Activated CD4-positive, alpha-beta T cell treated with anti-CD3 and anti-CD28 coated beads, Interleukin-10, Interleukin-2, amounts not matched to agents 100 ng/mL and 50 ng/mL, durations not matched to agents 16 hours and 8 hours (primary cell): ENCODE measurements around the gene DYNLT5.
A peak's percentile ranks its signal among the peaks of the same experiment; 100 is the strongest.
"Not testable (repeated sequence)": the region's sequence is repeated elsewhere in the genome, so short reads cannot be mapped to it uniquely, and the experiment has no call there.

Experiments
- DNase-seq: peaks from one replicate; pipeline ENCODE4 v3.0.0-alpha.2; 2020

Gene DYNLT5

DNA sequence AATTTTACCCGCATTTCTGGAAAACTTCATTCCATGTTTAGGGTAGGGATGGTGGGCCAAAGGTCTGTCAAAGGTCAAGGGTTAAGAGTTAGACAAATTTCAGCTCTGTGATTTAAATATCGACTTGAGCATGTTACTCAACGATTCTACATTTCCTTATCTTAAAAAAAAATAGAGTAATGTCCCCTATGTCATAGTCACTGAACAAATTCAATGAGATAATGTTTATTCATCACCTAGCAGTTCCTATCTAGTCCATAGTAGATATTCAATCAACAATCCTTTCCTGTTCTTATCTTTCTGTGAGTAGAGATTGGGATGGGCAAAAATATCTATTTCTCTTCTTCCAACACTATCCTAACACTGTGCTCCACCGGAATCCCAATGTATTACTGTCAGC, 1.1 kb upstream of the DYNLT5 start:
- no peak for DNase-seq

DNA sequence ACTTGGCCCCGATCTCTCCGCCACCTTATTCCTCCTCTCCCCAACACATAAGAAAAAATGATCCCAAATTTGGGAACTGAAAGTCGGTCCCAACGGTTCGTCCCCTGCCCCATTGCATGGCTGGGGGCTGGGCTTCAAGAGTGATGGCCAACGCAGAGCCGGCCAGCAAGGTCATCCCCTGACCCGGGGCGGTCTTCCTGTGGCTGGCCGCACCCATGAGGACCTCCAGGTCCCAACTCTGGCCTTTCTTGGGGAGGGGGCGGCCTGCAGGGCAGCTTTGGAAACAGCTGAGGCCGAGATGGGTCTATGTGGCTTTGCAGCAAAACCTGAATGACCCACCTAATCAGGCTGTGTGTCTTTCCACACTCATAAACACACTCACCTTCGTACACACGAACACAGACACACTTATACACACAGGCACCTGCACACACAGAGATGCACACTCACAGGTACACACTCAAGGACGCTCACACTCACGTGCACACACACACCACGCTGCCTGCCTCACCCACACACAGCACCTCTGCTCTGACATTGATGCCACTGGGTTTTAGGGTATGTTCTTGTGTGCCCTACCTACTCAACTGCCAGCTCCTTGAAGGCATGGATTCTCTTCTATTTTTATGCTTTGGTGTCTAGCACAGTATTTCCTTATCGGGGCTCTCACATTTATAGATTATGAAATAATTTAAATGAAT, 562 bp downstream of the DYNLT5 start:
- no peak for DNase-seq

DNA sequence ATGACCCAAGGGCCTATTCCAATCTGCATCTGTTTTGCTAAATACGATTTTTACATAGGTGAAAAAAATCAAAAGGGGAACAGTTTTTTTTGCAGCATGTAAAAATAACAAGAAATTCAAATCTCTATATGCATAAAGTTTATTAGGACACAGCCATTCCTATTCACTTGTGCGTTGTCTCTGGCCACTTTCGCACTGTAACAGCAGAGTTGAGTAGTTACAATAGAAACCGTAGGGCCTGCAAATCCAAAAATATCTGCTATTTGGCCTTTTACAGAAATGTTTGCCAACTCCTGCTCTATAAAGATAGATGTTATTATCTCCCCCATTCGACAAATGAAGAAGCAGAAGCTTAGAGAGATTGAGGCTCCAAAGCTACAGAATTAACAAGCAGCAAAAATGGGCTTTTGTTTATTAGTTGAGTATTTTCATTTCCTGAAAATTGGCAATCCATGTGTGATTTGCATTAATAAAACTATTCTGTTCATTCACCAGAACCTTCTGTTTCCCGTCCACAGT, 5.5 kb downstream of the DYNLT5 start:
- no peak for DNase-seq

DNA sequence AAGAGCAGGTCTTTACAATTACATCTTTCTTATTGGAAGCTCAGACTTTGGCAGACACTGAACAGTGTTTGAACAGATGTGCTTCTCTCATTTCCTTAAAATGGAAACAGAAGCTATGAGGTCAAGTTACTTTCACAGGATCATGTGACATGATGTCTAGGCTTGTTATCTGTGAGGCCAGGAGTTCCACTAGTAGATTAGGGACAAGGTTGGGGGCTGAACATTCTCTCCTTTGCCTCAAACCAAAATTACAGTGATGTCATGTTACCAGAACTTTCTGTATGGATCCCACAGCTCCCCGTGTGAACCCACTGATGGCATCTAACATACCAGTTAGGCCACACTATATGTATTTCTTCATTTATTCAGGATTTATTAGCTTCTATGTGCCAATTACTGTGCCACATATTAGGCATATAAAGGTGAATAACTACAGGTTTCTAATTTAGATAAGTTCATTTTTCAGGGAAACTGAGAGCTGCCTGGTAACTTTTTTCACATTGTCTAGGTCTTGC, 6.0 kb downstream of the DYNLT5 start:
- DNase-seq = no peak

DNA sequence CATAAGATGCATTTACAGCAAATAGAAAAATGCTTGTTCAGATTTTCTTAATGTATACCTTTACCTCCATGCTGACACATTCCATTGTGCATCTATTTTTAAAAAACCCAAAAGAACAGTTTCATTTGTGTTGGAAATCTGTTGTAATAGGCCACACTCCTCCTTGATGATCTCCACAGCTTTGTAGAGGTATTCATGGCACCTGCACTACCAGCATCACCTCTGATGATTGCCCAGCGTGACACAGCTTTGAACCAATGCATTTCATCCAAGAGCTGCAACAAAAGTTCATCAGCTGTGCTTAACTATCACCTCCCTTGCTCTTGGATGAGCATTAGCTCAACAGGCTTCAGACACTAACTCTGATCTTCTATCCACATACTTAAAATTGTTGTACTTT, 8.2 kb downstream of the DYNLT5 start:
- no peak for DNase-seq

DNA sequence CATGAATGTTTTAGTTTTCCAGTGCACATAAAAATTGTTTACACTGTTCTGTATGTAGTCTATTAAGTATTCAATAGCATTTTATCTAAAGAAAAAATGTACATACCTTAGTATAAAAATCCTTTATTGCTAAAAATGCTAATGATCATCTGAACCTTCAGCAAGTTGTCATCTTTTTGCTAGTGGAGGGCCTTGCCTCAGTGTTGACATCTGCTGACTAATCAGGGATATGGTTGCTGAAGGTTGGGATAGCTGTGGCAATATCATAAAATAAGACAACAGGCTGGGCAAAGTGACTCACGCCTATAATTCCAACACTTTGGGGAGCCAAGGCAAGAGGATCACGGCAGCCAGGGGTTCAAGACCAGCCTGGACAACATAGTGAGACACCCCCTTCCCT, 9.0 kb downstream of the DYNLT5 start:
- DNase-seq = no peak

DNA sequence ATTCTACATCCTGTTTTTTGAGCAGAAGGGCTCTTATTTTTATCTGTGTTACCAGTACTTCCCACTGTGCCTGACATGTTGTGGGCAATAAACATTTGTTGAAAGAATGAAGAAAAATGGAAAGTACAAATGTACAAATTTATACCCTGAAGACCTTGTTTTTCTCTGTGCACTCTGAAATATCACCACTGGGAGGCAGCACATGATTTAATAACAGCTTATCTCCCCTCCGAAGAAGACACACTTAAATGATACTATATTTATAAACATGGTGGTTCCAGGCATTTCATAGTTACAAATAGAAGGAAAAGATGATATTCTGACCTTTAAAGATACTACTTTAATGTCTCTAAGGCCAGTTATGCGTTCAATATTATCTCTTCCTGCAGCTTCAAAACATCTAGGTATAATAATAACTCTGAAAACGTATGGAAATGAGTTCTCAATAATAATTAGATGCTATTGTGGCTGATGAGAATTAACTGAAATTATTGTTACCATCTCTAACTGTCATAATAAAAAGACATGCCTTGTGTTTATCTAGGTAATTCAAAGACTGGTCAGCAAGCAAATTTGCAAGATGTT, 12.8 kb downstream of the DYNLT5 start:
- peak; percentile 73 for DNase-seq

DNA sequence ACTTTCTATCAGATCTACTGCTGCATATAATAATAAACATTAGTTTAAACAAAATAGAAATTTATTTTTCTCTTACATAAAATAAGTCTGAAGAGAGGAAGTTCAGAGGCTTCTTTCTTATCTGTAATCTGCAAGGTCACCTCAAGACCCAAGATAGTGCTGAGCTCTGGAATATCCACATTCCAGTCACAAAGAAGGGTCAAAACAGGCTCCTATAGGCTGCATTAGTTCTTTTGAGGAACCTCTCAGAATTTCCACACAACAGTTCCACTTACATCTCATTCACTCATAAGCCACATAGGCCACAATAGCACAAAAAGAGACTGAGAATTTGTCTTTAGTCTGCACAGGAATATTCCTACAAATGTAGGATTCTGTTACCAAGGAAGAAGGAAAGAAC, 15.4 kb downstream of the DYNLT5 start:
- DNase-seq = no peak

DNA sequence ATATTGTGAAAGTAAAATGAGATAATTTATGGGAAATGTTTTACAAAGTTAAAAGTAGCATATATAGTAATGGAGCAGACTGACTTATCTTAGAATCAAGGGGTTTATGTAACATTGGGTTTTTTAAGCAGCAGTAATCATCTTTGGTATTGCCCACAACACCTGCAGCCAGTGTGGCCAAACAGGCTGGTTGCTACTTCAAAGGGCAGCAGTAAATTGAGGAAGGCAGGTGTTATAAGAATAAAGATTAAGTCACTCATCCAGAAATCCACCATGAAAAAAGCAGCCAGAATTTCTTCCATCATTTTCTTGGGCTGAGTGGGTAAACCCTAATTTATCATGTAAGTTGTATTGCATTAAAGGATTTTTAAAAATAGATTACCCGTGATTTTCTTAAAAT, 16.7 kb downstream of the DYNLT5 start:
- no peak for DNase-seq

DNA sequence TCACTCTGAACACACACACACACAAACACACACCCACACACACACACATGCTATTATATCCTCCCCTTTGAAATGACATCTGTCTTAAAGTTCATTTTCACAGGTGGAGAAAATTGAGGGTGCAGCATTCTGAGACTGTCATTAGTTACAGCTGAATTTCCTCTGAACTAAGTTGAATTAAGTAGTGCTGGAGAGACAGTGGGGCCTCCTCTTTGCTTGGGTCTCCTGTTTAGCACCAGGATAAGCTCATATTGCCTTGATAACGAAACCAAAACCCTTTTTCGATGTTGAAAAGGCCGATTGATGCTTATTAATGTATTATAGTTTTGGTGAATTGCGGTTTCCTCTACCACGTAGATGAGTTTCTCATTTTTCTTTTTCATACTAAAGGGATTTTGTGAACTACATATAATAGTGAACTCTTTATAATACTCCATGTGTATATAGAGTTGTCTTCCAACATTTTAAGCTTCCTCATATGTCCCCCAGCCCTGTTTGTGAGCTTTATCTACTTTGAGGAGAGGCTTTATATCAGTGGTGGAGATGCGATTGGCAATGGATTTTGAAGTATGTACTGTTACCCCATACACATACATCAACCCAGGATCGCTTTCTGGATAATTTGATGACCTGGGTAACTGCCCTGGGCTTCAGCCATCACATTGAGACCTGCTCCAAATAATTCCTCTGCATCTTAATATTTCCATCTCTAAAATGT, 17.4 kb downstream of the DYNLT5 start:
- peak; percentile 54 for DNase-seq

DNA sequence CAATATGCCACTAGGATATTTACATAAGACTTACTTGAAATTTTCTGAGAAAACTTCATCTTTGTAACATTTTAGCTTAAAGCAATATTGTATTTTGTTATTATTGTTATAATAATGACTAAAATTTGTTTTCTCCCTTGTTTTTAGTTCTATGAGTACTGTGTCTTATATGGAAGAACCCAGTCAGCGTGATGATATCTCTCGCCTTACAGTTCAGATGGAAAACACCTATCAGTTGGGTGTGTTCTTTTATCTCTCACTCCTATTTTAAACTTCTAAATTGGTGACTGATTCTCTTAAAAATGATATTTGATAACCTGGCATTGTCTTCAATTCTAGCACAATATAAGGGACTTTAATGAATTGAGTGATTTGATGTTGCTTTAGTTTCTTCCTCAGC, 18.0 kb downstream of the DYNLT5 start:
- DNase-seq = no peak

DNA sequence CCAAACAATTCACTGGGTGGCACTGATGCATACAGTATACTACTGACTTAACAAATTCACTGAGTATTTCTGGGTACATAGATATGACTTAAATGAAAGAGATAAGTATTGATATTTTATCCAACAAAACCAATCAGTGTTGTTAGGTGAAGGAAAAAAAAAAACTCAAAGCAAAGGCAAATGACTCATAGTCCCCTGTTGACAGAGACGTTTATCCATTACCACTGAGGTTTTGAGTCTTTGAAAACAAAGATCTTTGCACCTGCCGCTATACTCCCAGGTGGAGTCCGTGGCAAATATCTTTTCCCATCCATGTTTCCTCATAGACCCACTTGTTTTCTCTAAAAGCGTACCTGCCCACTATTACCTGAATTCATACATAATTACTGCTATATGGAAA, 18.4 kb downstream of the DYNLT5 start:
- no peak for DNase-seq

DNA sequence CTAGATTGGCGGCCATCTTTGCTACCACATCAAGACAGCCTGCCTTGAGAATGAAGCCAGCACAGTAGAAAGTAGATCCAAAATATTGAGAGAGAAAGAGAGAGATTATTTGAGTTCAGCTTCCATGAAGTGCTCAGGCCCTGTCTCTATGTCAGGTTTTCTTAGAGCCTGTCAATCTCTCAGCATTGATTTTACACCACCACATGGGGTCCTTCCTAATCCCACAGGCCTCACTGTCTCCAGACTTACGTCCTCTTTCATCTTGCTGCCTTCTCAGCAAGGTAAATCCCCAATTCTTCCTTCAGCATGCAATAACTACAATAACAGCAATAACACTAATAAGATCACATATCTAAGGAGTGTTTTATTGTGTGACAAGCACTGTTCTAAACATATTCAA, 21.0 kb downstream of the DYNLT5 start:
- DNase-seq = no peak

DNA sequence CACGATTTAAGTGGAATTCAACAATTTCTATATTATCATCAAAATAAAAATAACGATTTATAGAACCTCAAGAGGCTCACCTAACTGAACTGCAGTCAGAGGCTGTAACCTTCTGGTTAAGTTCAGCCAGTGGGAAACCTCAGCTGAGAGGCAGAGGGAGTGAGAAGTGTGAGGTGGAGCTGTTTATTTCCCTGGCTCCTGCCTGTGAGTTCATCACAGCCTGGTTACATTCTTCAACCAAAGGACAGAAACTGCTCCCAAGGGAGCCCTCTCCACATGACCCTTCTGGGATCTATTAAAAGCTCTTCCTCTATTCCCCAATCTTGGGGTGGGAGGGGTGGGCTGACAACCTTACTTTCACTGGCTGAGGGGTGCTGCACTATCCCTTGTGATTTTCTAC, 22.2 kb downstream of the DYNLT5 start:
- no peak for DNase-seq

DNA sequence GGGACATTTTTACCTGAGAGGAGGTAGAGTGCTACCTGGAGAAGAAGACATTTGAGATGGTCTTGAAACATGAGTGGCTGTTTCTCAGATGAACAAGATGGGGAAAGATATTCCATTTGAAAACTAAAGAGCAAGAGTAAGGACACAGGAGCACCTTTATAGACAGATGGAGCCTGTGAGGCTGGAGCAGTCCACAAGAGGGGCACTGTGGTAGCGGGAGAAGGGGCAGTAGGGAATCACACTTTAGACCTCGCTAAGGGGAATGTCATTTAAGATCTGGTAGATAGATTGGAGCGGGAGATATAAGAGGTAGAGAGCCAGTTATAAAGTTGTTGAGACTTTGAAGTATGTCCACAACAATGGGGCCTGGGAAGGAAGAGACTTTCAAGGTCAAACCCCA, 23.4 kb downstream of the DYNLT5 start:
- no peak for DNase-seq

DNA sequence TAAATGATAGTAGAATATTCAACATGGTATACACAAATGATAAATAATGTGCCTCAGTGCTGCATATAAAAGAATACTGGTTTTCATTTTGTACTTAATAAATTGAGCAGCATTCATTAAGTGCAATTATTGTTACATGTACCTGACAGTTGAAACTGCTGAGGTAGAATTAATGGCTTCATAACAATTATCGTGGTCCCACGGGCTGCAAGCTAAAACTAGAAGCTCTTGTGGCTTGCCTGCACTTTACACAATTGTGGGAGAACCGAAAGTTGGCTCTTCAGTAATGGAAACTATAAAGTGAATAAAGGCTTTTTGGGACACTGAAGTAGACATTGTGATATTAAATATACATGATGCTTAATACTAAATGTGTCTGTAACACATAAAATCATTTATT, 25.6 kb downstream of the DYNLT5 start:
- DNase-seq = no peak

DNA sequence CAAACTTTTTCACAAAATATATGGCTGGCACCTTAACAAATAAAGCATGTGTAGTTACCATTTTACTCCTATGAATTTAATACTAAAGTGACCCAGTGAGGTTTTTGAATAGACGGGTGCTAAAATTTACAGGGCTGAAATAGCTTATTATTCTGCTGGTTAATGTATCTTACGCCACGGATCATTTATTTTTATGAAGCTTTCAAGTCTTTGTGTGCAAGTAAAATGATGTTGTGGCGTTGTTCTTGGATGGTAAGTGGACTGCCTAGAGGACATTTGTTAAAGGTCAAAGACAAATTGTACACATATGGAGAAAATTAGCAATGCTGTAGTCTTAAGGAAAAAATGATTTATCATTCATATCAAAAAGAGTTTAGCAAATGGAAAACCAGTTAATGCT, 26.0 kb downstream of the DYNLT5 start:
- DNase-seq = no peak

DNA sequence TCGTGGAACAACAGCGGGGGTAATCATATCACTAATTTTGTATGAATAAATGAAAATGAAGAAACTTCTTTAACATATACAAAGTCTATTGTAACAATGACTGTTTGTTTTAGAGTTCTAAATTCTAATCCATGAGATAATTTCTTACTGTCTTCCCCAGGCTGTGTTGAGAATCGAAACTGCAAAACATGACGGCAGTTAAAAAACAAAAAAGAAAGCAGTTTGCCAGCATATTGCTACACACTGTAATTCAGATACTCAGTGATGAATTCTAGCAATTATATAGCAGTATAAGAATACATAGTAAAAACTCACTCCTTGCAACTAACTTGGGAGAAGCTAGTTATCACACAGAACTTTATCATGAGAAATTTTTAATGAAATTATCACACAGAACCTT, 26.7 kb downstream of the DYNLT5 start:
- no peak for DNase-seq

DNA sequence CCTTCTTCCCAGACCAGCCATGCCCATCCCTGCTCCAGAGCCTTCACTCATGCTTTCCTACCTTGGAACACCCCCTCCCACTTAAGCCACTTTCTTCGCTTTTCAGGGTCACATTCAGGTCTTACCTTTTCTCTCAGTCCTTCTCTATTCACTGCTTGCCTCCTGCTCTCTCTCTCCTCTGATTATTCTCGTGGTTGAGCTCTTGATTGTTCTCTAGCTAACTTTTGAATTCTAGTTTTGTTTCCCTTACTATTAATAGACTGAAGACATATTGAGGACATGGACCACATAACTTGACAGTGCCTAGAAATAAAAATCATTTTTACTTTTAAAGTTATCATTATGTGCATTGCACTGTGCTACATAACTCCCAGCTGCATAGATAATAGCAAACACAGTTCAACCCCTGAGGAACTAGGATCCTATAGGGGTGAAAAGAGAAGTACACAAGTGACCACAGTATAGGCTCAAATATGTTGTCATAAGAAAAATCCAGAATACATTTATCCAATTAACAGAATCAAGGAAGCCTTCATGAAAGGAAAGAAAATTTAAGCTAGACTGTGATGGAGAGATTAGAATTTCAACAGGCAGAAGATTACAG, 27.3 kb downstream of the DYNLT5 start:
- no peak for DNase-seq

DNA sequence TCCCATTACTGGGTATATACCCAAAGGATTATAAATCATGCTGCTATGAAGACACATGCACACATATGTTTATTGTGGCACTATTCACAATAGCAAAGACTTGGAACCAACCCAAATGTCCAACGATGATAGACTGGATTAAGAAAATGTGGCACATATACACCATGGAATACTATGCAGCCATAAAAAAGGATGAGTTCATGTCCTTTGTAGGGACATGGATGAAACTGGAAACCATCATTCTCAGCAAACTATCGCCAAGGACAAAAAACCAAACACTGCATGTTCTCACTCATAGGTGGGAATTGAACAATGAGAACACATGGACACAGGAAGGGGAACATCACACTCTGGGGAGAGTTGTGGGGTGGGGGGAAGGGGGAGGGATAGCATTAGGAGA, 33.5 kb downstream of the DYNLT5 start:
- DNase-seq = not testable (repeated sequence)

DNA sequence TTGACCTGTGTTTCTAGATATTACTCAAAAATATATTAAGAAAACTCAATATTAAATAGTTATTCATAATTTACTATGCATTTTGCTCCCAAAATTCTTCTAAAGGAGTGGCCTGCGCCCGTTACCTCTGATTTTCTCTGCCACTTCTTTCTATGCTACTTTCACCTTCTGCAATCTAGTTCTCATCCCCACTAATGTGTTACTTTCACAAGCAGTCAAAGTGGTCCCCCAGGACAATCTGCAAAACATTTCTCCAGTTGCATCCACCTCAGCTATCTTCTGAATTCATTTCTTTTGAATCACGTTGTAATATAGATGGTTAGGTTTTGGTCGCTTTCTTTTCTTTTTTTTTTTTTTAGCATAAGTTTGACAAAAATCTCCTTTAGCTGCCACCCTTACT, 35.4 kb downstream of the DYNLT5 start:
- DNase-seq = peak; percentile 53

DNA sequence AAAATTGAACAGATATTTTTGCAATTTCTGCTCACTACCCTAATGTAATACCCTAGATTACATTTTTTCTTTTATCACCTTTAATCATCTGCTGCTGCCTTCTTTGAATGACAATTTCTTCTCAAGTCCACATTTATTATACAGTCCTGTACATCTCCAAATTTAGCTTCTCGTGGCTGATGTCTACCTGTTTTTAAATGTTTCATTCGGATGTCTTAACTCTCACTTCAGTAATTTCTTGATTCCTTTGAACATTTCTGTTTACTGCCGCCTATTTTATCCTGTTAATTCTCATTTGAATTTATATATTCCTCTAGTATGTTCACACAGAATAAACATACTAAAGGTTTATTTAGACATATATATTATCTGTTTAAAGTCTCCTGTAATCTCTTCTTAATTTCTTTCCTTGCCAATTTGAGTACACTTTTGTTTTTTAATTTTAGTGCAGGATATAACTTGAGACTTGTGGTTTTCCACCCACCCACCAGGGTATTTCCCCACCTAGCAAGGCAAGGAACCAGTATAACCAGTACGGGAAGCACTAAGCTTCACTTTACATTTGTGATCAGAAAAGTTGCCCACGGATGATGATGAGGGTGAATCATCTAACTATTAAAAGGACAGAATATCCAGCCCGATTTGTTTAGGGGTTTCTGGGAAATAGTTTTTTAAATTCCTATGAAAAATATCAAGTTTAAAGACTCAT, 36.1 kb downstream of the DYNLT5 start:
- DNase-seq = peak; percentile 79
